GM12892 (cell line): ENCODE results near the gene PFKFB4.

Source experiments
- POLR2A ChIP-seq: IDR thresholded peaks from 2 replicates; pipeline ENCODE4 v1.6.1; 2011; ENCODE audit warnings: low read depth, low read length, control low read depth
- POLR2AphosphoS5 ChIP-seq: IDR thresholded peaks from 2 replicates; pipeline ENCODE4 v1.6.1; 2011; ENCODE audit warnings: low read depth, low read length, control low read depth

GRCh38 chr3:48553361-48553760 is 3.2 kb downstream of the PFKFB4 start:
- TF ChIP-seq POLR2AphosphoS5 (no peak), POLR2A (no peak)
